Hepatocyte (in vitro differentiated cells): Measurements from ENCODE around the gene CPNE6.

ENCODE experiments used
- EZH2 ChIP-seq: fragments of 200-600 bp; sonication (generic); IDR thresholded peaks from 2 replicates; pipeline ENCODE4 v1.6.1; 2016; ENCODE audit warnings: antibody characterized with exemption, mild to moderate bottlenecking, borderline replicate concordance
- TF ChIP-seq, protein P1 (sequence below): fragments of 200-600 bp; sonication (generic); IDR thresholded peaks from 2 replicates; pipeline ENCODE4 v1.5.1; 2016; ENCODE audit warnings: antibody characterized with exemption, mild to moderate bottlenecking; ENCODE audit not compliant: poor library complexity

DNA sequence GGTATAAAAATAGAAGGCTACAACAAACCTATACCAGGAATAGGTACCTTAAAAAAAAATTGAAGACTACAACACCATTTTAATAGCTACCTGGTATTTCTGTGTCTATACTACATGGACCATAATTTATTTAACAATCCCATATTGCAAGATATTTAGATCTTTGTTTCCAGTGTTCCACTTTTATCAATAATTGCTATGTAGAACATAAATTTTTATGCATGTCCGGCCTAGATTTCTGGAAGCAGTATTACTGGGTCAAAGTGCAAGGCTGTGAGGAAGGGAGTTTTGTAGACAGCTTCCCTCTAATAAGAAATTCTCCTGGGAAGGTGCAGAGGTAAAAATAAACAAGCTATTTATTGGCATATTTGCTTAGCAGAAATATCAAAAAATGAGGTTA, 39.2 kb downstream of the CPNE6 start:
- TF ChIP-seq, protein P1, sequence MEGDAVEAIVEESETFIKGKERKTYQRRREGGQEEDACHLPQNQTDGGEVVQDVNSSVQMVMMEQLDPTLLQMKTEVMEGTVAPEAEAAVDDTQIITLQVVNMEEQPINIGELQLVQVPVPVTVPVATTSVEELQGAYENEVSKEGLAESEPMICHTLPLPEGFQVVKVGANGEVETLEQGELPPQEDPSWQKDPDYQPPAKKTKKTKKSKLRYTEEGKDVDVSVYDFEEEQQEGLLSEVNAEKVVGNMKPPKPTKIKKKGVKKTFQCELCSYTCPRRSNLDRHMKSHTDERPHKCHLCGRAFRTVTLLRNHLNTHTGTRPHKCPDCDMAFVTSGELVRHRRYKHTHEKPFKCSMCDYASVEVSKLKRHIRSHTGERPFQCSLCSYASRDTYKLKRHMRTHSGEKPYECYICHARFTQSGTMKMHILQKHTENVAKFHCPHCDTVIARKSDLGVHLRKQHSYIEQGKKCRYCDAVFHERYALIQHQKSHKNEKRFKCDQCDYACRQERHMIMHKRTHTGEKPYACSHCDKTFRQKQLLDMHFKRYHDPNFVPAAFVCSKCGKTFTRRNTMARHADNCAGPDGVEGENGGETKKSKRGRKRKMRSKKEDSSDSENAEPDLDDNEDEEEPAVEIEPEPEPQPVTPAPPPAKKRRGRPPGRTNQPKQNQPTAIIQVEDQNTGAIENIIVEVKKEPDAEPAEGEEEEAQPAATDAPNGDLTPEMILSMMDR = no peak
- no peak for TF ChIP-seq EZH2
